ENCODE measurements around the gene MMP15.
"Not testable (repeated sequence)": the region's sequence is repeated elsewhere in the genome, so short reads cannot be mapped to it uniquely, and the experiment has no call there.

The MMP15 gene

GRCh38 chr16:58025351-58026138, at the start of gene MMP15:
MMP15 (plus strand) TSS chr16:58025754; CDS start chr16:58026351, 597 bp downstream.
- DNase-seq, result peak; percentile 90

GRCh38 chr16:57976331-57976796, 49.2 kb upstream of the MMP15 start:
- DNase-seq, result no peak

- DNase-seq, result no peak
Measured at GRCh38 chr16:57977418-57978069, 48.0 kb upstream of the MMP15 start.

GRCh38 chr16:57978070-57978465, 47.5 kb upstream of the MMP15 start:
- DNase-seq, result not testable (repeated sequence)

GRCh38 chr16:57979006-57979585, 46.5 kb upstream of the MMP15 start:
- no peak for DNase-seq

GRCh38 chr16:57981636-57982035, 43.9 kb upstream of the MMP15 start:
- no peak for DNase-seq

- DNase-seq, result no peak
Measured at GRCh38 chr16:57982385-57982784, 43.2 kb upstream of the MMP15 start.

GRCh38 chr16:57984443-57985203, 40.9 kb upstream of the MMP15 start:
- peak; percentile 95 for DNase-seq

- DNase-seq, result no peak
Measured at GRCh38 chr16:57985204-57986181, 40.1 kb upstream of the MMP15 start.

GRCh38 chr16:57986196-57986595, 39.4 kb upstream of the MMP15 start:
- DNase-seq, result no peak

GRCh38 chr16:57987441-57988177, 37.9 kb upstream of the MMP15 start:
- DNase-seq, result no peak

- no peak for DNase-seq
Measured at GRCh38 chr16:57988929-57989328, 36.6 kb upstream of the MMP15 start.

GRCh38 chr16:57991551-57992059, 33.9 kb upstream of the MMP15 start:
- no peak for DNase-seq

GRCh38 chr16:57992084-57992483, 33.5 kb upstream of the MMP15 start:
- no peak for DNase-seq

- DNase-seq, result no peak
Measured at GRCh38 chr16:57993438-57993837, 32.1 kb upstream of the MMP15 start.

- no peak for DNase-seq
Measured at GRCh38 chr16:57993897-57994296, 31.7 kb upstream of the MMP15 start.

GRCh38 chr16:57994361-57994760, 31.2 kb upstream of the MMP15 start:
- DNase-seq, result no peak

- DNase-seq, result no peak
Measured at GRCh38 chr16:57994778-57995177, 30.8 kb upstream of the MMP15 start.

- no peak for DNase-seq
Measured at GRCh38 chr16:57995721-57996405, 29.7 kb upstream of the MMP15 start.
